Gastroesophageal sphincter (tissue), 4 donors: ENCODE data around the gene ANHX. TPM values are rescaled to one million over a fixed set of nuclear protein-coding genes. Genes with fewer than 3 reads are reported as not detected.

Experiments used
- ATAC-seq: fragments of 150-250 bp; one replicate; pipeline ENCODE4 v1.9.1; 2016; ENCODE audit warnings: mild to moderate bottlenecking, moderate library complexity
- H3K27ac ChIP-seq, 4 donors: fragments of 200-600 bp; sonication (generic) in 3 of 4; 1 replicate in 3 of 4; 2 replicates in 1 of 4; pipeline ENCODE4 v1.5.1; 2016 to 2019
- H3K27me3 ChIP-seq: fragments of 200-600 bp; sonication (generic); one replicate; pipeline ENCODE4 v1.5.1; 2019
- H3K36me3 ChIP-seq, 2 donors: fragments of 200-600 bp; sonication (generic); one replicate each; pipeline ENCODE4 v1.5.1; 2019; ENCODE audit warnings: control low read depth in 1 of 2
- H3K4me1 ChIP-seq, 3 donors: fragments of 200-600 bp; sonication (generic); 1 replicate in 2 of 3; 2 replicates in 1 of 3; pipeline ENCODE4 v1.5.1; 2016 to 2019; ENCODE audit warnings: control low read depth in 2 of 3
- H3K4me3 ChIP-seq, 2 donors: fragments of 200-600 bp; sonication (generic); one replicate each; pipeline ENCODE4 v1.5.1; 2019; ENCODE audit warnings: mild to moderate bottlenecking in 1 of 2, moderate library complexity in 1 of 2
- H3K9me3 ChIP-seq, 3 donors: fragments of 200-600 bp; sonication (generic); one replicate each; pipeline ENCODE4 v1.5.1; 2017 to 2019; ENCODE audit warnings: control low read depth in 2 of 3
- EP300 ChIP-seq: sonication (generic); formaldehyde crosslinking; IDR thresholded peaks from one replicate; pipeline ENCODE4 v1.6.1; 2017; ENCODE audit warnings: antibody characterized with exemption, mild to moderate bottlenecking
- POLR2A ChIP-seq, 2 donors: fragments of 450-650 bp; IDR thresholded peaks; one replicate each; pipeline ENCODE4 v1.6.1; 2017; ENCODE audit warnings: antibody characterized with exemption in 2 of 2, mild to moderate bottlenecking in 2 of 2, moderate library complexity in 1 of 2
- POLR2AphosphoS5 ChIP-seq: sonication (generic); formaldehyde crosslinking; IDR thresholded peaks from one replicate; pipeline ENCODE4 v1.6.1; 2017; ENCODE audit warnings: antibody characterized with exemption
- WGBS, 2 donors: methylation state at CpG; one replicate each; pipeline ENCODE4 v1.1.5; 2018; ENCODE audit warnings: low coverage in 1 of 2; 5-methylcytosine and 5-hydroxymethylcytosine counted together
- total RNA-seq, 4 donors: library from RNA; depleted of rRNA; stranded (reverse); fragments of >200 nt; gene quantifications; one replicate each; pipeline ENCODE4 v1.1.0, GENCODE V29; 2016
- TF ChIP-seq, protein P1 (sequence below), 4 experiments: fragments of 200-600 bp in 2 of 4; fragments of 450-650 bp in 2 of 4; sonication (generic) in 1 of 4; IDR thresholded peaks; one replicate each; pipeline ENCODE4 v1.5.1; 2017 to 2019; ENCODE audit warnings: antibody characterized with exemption in 4 of 4, mild to moderate bottlenecking in 2 of 4, moderate library complexity in 2 of 4

The ANHX gene
- total RNA-seq, 4 donors from 2014 or later = not detected

DNA sequence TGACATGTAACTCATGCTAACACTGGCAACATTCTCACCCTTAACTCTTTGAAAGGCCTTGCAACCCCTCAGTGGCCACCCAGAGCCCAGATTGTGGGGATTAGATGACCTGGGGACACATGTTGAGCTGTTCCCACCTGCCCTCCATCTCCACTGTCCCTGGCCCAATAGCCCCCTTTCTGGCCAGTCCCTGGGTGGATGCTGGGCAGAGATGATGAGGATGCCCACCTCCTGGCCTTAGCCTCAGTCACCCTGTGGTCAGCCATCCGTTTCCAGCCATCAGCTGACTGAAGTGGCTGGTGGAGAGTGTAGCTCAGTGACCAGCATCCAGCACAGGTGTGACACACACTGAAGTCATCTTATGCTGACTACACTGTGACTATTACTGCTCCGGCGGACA lies 4.7 kb downstream of the ANHX start:
- TF ChIP-seq, protein P1, sequence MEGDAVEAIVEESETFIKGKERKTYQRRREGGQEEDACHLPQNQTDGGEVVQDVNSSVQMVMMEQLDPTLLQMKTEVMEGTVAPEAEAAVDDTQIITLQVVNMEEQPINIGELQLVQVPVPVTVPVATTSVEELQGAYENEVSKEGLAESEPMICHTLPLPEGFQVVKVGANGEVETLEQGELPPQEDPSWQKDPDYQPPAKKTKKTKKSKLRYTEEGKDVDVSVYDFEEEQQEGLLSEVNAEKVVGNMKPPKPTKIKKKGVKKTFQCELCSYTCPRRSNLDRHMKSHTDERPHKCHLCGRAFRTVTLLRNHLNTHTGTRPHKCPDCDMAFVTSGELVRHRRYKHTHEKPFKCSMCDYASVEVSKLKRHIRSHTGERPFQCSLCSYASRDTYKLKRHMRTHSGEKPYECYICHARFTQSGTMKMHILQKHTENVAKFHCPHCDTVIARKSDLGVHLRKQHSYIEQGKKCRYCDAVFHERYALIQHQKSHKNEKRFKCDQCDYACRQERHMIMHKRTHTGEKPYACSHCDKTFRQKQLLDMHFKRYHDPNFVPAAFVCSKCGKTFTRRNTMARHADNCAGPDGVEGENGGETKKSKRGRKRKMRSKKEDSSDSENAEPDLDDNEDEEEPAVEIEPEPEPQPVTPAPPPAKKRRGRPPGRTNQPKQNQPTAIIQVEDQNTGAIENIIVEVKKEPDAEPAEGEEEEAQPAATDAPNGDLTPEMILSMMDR (IDR thresholded peaks at IDR 0.05) = no peak
- no peak for TF ChIP-seq EP300
- TF ChIP-seq POLR2AphosphoS5 = no peak
- no peak for TF ChIP-seq POLR2A (IDR thresholded peaks at IDR 0.05)
- peaks cover 18% of the 10 kb centered on the region for H3K27me3 ChIP-seq
- no peaks in the 10 kb centered on the region for H3K4me1 ChIP-seq
- WGBS, 2 donors = no CpG with 5 or more reads among the region's 3 CpGs
- no peak overlapping the region for H3K4me3 ChIP-seq
- peaks cover 0 to 23% (median 0%) of the 10 kb centered on the region in 3 donors for H3K9me3 ChIP-seq
- H3K27ac ChIP-seq = no peak overlapping the region
- no peaks in the 10 kb centered on the region for H3K36me3 ChIP-seq
- no peak for ATAC-seq

DNA sequence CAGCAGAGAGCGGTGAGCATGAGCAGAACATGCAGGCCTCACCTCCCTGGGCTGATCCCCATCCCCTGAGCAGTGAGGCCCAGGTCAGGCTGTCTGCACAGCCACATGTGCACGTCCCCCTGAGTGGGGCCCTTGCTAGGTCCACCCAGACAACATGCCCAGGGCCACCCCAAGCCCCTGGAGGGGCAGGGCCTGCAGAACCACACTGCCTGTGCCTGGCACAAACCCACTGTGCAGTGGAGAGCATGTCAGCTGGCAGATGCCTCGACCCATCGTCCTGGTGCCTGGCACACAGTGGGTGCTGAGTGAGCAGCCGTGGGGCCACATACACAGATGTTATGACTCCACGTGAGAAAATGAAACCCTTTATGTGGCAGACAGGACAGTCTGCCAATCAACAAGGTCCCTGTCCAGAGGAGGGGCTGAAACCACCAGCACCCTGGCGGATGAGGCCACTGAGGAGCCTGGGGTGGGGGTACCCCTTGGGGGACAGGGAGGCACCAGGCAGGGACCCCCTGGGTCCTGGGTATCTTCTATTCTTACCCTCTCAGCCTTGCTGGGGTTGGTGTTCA lies 8.3 kb downstream of the ANHX start:
- Histone ChIP-seq H3K27me3 (peaks cover 4% of the 10 kb centered on the region), H3K36me3 (no peaks in the 10 kb centered on the region), H3K27ac (no peak overlapping the region), H3K4me1 (no peaks in the 10 kb centered on the region), H3K4me3 (no peak overlapping the region), H3K9me3 (peaks cover 0 to 25% (median 0%) of the 10 kb centered on the region in 3 donors)
- TF ChIP-seq, protein P1 (IDR thresholded peaks at IDR 0.05) = no peak
- TF ChIP-seq EP300 = no peak
- TF ChIP-seq POLR2AphosphoS5 = no peak
- TF ChIP-seq POLR2A (IDR thresholded peaks at IDR 0.05) = no peak
- no CpG with 5 or more reads among the region's 7 CpGs for WGBS, 2 donors
- ATAC-seq = no peak

DNA sequence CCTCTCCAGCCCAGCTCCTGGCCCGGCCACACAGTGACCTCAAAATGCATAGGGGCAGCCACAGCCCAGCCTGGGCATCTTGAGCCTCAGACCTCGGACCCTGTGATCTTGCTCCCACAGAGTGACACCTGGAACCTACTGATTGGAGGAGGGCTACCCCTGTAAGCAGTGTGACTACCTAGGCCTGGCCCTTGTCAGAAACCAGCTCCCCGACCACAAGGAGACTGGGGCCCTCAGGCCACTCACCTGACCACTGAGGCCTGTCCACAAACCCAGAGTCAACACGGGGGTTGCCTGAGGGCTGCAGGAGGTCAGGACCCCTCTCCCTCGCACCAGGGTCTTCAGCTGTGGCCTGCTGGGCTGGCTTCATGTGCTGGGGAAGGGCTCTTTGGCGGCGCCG lies 9.0 kb downstream of the ANHX start:
- TF ChIP-seq EP300 (no peak), POLR2A (IDR thresholded peaks at IDR 0.05) (no peak), POLR2AphosphoS5 (no peak)
- TF ChIP-seq, protein P1 (IDR thresholded peaks at IDR 0.05) = no peak
- Histone ChIP-seq H3K36me3 (no peaks in the 10 kb centered on the region), H3K4me3 (no peak overlapping the region), H3K9me3 (peaks cover 0 to 32% (median 0%) of the 10 kb centered on the region in 3 donors), H3K4me1 (no peaks in the 10 kb centered on the region), H3K27me3 (no peaks in the 10 kb centered on the region), H3K27ac (no peak overlapping the region)
- ATAC-seq = no peak
- WGBS, 2 donors = 60% methylated on average over 1 of the region's 8 CpGs; no CpG with 5 or more reads in 1 of the 2 donors

DNA sequence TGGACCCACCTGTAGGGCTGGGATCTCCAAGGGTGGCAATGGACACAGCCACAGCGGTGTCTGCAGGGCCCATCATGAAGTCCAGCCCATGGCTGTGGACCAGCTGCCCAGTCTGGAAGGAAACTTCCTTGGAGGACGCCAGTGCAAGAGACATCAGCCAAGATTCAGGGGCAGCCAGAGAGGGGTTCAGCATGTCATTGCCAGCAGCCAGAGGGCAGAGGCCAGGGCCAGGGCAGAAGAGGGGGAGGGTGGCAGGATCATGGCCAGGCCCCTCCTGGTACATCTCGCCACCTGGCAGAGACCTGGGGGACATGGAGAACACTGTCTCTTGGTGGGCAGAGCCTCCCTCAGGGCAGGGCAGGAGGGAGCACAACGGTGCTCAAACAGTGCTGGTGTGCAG lies 10.2 kb downstream of the ANHX start:
- Histone ChIP-seq H3K27ac (no peak overlapping the region), H3K9me3 (peaks cover 0 to 39% (median 0%) of the 10 kb centered on the region in 3 donors), H3K4me3 (no peak overlapping the region), H3K36me3 (no peaks in the 10 kb centered on the region), H3K4me1 (no peaks in the 10 kb centered on the region), H3K27me3 (no peaks in the 10 kb centered on the region)
- 100% methylated on average over 1 of the region's 4 CpGs; no CpG with 5 or more reads in 1 of the 2 donors for WGBS, 2 donors
- TF ChIP-seq POLR2A (IDR thresholded peaks at IDR 0.05) (no peak), POLR2AphosphoS5 (no peak), EP300 (no peak)
- TF ChIP-seq, protein P1 (IDR thresholded peaks at IDR 0.05) = no peak
- no peak for ATAC-seq

DNA sequence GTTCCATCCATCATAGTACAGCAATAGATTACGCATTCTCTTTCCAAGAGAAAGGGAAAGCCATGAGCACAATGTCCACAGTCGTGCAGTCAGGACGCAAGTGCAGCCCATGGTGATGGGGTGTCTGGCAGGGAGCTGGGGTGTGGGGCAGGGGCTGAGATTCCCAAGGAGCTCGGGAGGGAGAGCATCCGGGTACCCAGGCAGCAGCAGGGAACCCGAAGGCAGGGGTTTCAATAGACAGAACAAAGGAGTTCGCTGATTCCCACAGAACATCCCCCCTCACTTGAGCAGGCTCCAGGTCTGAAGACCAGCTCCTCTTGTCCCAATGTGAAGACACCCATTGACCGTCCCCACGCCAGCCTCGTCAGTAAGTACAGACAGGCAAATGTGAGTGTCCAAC lies 13.5 kb downstream of the ANHX start:
- WGBS, 2 donors = 78 to 89% methylated on average over 3 to 6 of the region's 10 CpGs
- H3K36me3 ChIP-seq = no peaks in the 10 kb centered on the region
- H3K9me3 ChIP-seq = peaks cover 0 to 66% (median 0%) of the 10 kb centered on the region in 3 donors
- H3K27ac ChIP-seq = no peak overlapping the region
- no peaks in the 10 kb centered on the region for H3K4me1 ChIP-seq
- H3K27me3 ChIP-seq = no peaks in the 10 kb centered on the region
- H3K4me3 ChIP-seq = no peak overlapping the region
- ATAC-seq = no peak
- TF ChIP-seq, protein P1 (IDR thresholded peaks at IDR 0.05) = no peak
- TF ChIP-seq EP300 (no peak), POLR2A (IDR thresholded peaks at IDR 0.05) (no peak), POLR2AphosphoS5 (no peak)
